H1 (cell line): ENCODE results near the gene CROCC2. TPM values are rescaled to one million over a fixed set of nuclear protein-coding genes. Genes with fewer than 3 reads are reported as not detected.

Source experiments
- ASH2L ChIP-seq: fragments of 200-600, 300-600 bp; sonication (generic); IDR thresholded peaks from one replicate; pipeline ENCODE4 v1.7.1; 2017; ENCODE audit warnings: low read length
- BACH1 ChIP-seq: IDR thresholded peaks from 2 replicates; pipeline ENCODE4 v1.6.1; 2012; ENCODE audit warnings: low read length, improper control_type of control experiment
- HDAC2 ChIP-seq, 2 experiments: fragments of 300-600 bp in 1 of 2; sonication (generic) in 1 of 2; IDR thresholded peaks; 2 replicates each; pipeline ENCODE4 v1.6.1; 2011 to 2012; ENCODE audit warnings: low read depth in 2 of 2, low read length in 2 of 2, mild to moderate bottlenecking in 2 of 2, moderate library complexity in 2 of 2, borderline replicate concordance in 1 of 2, inconsistent platforms in 1 of 2
- PHF8 ChIP-seq: fragments of 200-600 bp; sonication (generic); conservative IDR thresholded peaks from 2 replicates; pipeline ENCODE4 v1.7.1; 2012; ENCODE audit warnings: low read depth, mild to moderate bottlenecking, inconsistent platforms, low read length, moderate library complexity
- TAF1 ChIP-seq: IDR thresholded peaks from 2 replicates; pipeline ENCODE4 v1.6.1; 2011; ENCODE audit warnings: mild to moderate bottlenecking, low read depth, low read length
- polyA plus RNA-seq, 7 experiments: library from polyadenylated mRNA; depleted of rRNA in 3 of 7; stranded (reverse) in 5 of 7; unstranded in 2 of 7; fragments of >200 nt in 5 of 7; fragments of 200-250 nt in 2 of 7; gene quantifications; 1 replicate in 5 of 7; 2 replicates in 1 of 7; 4 replicates in 1 of 7; pipeline versions ENCODE4 v1.2.1 to v1.2.3, GENCODE V29; 2011 to 2013; ENCODE audit warnings: missing spikeins in 2 of 7, mixed read lengths in 2 of 7
- total RNA-seq: library from RNA; stranded (reverse); fragmentation: NEBNext Ultra II Directional; extraction: Animal tissue kit (Norgen Biotek cat#: 25700); gene quantifications from 2 replicates; pipeline ENCODE4 v1.2.1, GENCODE V29; 2021

Gene CROCC2
- total and polyA plus RNA-seq, 2 of the 8 experiments (the other 6 are each of a cell fraction or from before 2014, with no cell fraction given): not detected

DNA sequence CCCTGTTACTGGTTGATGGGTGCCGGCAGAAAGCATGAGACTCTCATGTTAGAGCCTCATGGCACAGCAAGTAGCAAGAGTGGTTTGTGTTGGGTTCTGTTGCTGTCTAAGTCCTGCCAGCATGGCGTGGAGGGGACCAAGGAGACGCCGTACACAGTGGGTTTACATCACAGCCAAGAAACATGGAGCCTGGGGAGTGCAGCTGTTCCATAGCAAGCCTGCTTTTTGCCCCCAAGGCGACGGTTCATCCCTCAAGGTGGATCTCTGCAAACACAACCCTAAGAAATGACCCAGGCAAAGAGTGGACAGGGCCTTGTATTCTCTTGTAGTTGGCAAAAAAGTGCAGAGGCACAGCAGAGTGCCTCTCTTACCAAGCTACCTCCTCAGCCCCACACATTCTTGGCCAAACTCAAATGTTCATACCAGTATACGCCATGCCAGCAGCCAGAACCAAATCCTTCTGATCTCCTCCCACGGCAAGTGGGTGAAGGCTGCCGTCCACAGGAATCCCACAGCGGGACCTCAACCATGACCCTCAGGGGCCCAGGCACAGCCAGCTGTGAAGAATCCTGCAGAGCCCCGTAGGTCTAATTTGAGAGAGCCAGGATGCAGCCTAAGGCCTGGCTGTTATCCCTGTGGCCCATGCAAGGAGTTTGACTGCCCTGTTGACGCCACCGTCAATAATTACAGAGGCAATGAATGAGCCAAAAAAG, 111.2 kb downstream of the CROCC2 start (continued):
- no peak for TF ChIP-seq PHF8
- no peak for TF ChIP-seq HDAC2 (IDR thresholded peaks at IDR 0.05; ENCODE audit: borderline replicate concordance in 1 of 2, low read depth in 2 of 2, low read length in 2 of 2)
- no peak for TF ChIP-seq BACH1
- TF ChIP-seq ASH2L: no peak
- no peak for TF ChIP-seq TAF1
